Thyroid gland (tissue), 4 donors: ENCODE data around the gene MBD3. TPM values are rescaled to one million over a fixed set of nuclear protein-coding genes. Genes with fewer than 3 reads are reported as not detected.

Source experiments
- DNase-seq, 2 donors: peaks; one replicate each; pipeline ENCODE4 v3.0.0-alpha.2; 2019
- H3K27ac ChIP-seq, 3 donors: fragments of 200-600 bp; sonication (generic); 1 replicate in 2 of 3; 2 replicates in 1 of 3; pipeline ENCODE4 v1.5.1; 2016 to 2019; ENCODE audit warnings: mild to moderate bottlenecking in 1 of 3, moderate library complexity in 1 of 3
- H3K27me3 ChIP-seq: fragments of 200-600 bp; sonication (generic); one replicate; pipeline ENCODE4 v1.5.1; 2019
- H3K36me3 ChIP-seq, 2 donors: fragments of 200-600 bp; sonication (generic); one replicate each; pipeline ENCODE4 v1.5.1; 2016 to 2019
- H3K4me1 ChIP-seq, 2 donors: fragments of 200-600 bp; sonication (generic); one replicate each; pipeline ENCODE4 v1.5.1; 2017 to 2019
- H3K4me3 ChIP-seq, 3 donors: fragments of 200-600 bp; sonication (generic); replicated peaks in 1 of 3; 1 replicate in 2 of 3; 2 replicates in 1 of 3; pipeline ENCODE4 v1.5.1; 2016; ENCODE audit warnings: mild to moderate bottlenecking in 1 of 3
- H3K9me3 ChIP-seq: fragments of 200-600 bp; sonication (generic); one replicate; pipeline ENCODE4 v1.5.1; 2017
- POLR2A ChIP-seq, 2 donors: fragments of 450-650 bp; IDR thresholded peaks; one replicate each; pipeline ENCODE4 v1.6.1; 2017; ENCODE audit warnings: antibody characterized with exemption in 2 of 2, mild to moderate bottlenecking in 2 of 2, moderate library complexity in 1 of 2
- WGBS, 2 donors: methylation state at CpG; one replicate each; pipeline ENCODE4 v1.1.5; 2017; 5-methylcytosine and 5-hydroxymethylcytosine counted together
- intact Hi-C: fragments of 100-400 bp; cut with DNase I; formaldehyde crosslinking; loops from one replicate; pipeline ENCODE4 v1.15.1; 2023
- total RNA-seq, 4 donors: library from RNA; depleted of rRNA; stranded (reverse); fragments of >200 nt; gene quantifications; one replicate each; pipeline ENCODE4 v1.2.3, GENCODE V29; 2016
- TF ChIP-seq, protein P1 (sequence below), 6 experiments: fragments of 200-600 bp in 3 of 6; fragments of 450-650 bp in 3 of 6; sonication (generic) in 3 of 6; IDR thresholded peaks; one replicate each; pipeline ENCODE4 v1.5.1; 2016 to 2019; ENCODE audit warnings: antibody characterized with exemption in 6 of 6, mild to moderate bottlenecking in 2 of 6, inconsistent platforms in 1 of 6, moderate library complexity in 1 of 6

MBD3 gene
- total RNA-seq, 4 donors from 2014 or later: 58.2 to 149 (median 115) TPM

DNA sequence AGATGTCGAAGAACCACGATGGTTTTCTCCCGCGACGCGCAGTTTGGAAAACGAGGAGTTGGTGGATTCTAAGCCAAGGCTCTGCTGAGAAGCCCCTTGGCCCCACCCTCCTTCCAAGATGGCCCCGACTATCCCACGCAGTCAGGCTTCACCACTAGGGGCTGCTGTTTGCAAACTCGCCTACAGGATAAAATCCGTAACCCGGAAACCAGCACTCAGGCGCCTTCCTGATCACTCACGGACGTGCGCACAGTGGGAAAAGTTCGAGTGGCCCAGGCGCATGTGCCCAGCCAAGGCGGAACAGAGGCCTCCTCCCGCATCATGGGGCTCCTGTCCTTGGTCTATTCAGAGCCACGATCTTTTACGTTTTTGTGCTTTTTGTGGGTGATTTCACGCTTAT is 31.8 kb upstream of the MBD3 start:
- H3K36me3 ChIP-seq: peaks cover 13 to 20% of the 10 kb centered on the region in 2 donors
- H3K9me3 ChIP-seq: no peaks in the 10 kb centered on the region
- WGBS, 2 donors: 70 to 79% methylated on average over 22 to 23 of the region's 23 CpGs
- H3K4me1 ChIP-seq: no peaks in the 10 kb centered on the region
- intact Hi-C loops: no loop called here
- no peak overlapping the region for H3K4me3 ChIP-seq
- no peaks in the 10 kb centered on the region for H3K27me3 ChIP-seq
- peak; percentile 44 to 61 for DNase-seq
- no peak overlapping the region for H3K27ac ChIP-seq
- no peak for TF ChIP-seq POLR2A (IDR thresholded peaks at IDR 0.05)
- TF ChIP-seq, protein P1, sequence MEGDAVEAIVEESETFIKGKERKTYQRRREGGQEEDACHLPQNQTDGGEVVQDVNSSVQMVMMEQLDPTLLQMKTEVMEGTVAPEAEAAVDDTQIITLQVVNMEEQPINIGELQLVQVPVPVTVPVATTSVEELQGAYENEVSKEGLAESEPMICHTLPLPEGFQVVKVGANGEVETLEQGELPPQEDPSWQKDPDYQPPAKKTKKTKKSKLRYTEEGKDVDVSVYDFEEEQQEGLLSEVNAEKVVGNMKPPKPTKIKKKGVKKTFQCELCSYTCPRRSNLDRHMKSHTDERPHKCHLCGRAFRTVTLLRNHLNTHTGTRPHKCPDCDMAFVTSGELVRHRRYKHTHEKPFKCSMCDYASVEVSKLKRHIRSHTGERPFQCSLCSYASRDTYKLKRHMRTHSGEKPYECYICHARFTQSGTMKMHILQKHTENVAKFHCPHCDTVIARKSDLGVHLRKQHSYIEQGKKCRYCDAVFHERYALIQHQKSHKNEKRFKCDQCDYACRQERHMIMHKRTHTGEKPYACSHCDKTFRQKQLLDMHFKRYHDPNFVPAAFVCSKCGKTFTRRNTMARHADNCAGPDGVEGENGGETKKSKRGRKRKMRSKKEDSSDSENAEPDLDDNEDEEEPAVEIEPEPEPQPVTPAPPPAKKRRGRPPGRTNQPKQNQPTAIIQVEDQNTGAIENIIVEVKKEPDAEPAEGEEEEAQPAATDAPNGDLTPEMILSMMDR (IDR thresholded peaks at IDR 0.05): peak; percentile 15 to 53 (median 38)

DNA sequence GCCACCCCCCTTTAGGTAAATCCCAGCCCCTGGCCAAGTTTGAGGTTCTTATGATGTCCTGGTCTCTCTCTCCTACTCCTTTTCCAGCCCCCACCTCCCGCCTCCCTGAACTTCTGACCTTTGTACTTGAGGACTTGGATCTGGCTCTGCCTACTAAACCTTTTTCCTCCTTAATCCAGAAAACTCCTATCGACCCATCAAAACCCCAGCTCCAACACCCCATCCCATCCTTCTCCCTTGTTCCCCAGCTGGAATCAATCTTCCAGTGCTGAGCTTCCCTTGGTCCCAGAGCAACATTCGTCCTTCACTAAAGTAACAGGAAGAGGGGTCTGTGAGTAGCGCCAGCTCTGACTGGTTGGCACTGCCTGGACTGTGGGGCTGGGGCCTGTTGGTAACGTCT is 29.9 kb upstream of the MBD3 start:
- no peaks in the 10 kb centered on the region for H3K9me3 ChIP-seq
- H3K4me3 ChIP-seq: no peak overlapping the region
- TF ChIP-seq, protein P1 (IDR thresholded peaks at IDR 0.05): no peak
- no peak for TF ChIP-seq POLR2A (IDR thresholded peaks at IDR 0.05)
- WGBS, 2 donors: 92 to 93% methylated on average over 5 of the region's 5 CpGs
- intact Hi-C loops: no loop called here
- DNase-seq: no peak
- no peaks in the 10 kb centered on the region for H3K27me3 ChIP-seq
- no peaks in the 10 kb centered on the region for H3K4me1 ChIP-seq
- no peak overlapping the region for H3K27ac ChIP-seq
- peaks cover 18 to 28% of the 10 kb centered on the region in 2 donors for H3K36me3 ChIP-seq

DNA sequence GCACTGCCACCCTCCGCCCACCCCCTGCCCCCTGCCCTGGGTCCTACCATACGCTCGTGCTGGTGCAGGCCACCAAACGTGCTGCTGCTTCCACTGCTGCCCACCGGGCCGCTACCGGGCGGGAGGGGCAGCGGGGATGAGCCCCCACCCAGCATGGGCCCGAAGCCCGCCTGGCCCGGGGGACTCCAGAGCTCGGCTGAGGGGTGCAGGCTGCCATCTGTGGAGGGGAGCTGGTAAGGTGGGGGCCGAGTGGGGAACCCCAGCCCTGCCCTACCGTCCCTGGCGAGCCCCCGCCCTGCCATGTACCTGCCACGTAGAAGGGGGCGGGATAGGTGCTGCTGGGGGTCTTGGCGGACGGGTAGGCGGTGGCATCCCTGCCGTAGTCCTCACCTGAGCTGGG is 29.3 kb upstream of the MBD3 start:
- WGBS, 2 donors: 100% methylated on average over 3 to 8 of the region's 23 CpGs
- peaks cover 18 to 28% of the 10 kb centered on the region in 2 donors for H3K36me3 ChIP-seq
- no peak overlapping the region for H3K4me3 ChIP-seq
- no peaks in the 10 kb centered on the region for H3K4me1 ChIP-seq
- DNase-seq: no peak
- H3K27ac ChIP-seq: no peak overlapping the region
- intact Hi-C loops: no loop called here
- H3K9me3 ChIP-seq: no peaks in the 10 kb centered on the region
- TF ChIP-seq, protein P1 (IDR thresholded peaks at IDR 0.05): no peak
- no peak for TF ChIP-seq POLR2A (IDR thresholded peaks at IDR 0.05)
- H3K27me3 ChIP-seq: no peaks in the 10 kb centered on the region

DNA sequence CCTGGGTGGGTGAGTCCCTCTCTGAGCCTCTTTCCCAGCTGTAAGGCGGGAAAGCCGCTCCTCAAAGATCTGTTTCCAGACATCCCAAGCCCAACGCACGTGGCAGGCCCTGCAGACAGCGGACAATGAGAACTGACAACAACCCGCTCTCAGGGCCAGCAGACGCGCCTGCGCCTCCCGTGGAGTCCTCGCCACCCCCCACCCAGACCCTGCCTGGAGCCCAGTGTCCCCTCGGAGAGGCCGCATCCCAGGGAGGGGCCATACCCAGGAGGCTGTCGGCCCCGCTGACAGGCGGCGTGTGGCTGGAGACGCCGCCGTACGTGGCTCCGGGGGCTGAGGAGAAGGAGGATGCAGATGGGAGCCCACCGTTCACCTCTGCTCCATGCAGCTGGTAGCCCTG is 28.9 kb upstream of the MBD3 start:
- peaks cover 18 to 28% of the 10 kb centered on the region in 2 donors for H3K36me3 ChIP-seq
- intact Hi-C loops: no loop called here
- 96 to 100% methylated on average over 9 to 16 of the region's 23 CpGs for WGBS, 2 donors
- TF ChIP-seq, protein P1 (IDR thresholded peaks at IDR 0.05): no peak
- TF ChIP-seq POLR2A (IDR thresholded peaks at IDR 0.05): no peak
- no peaks in the 10 kb centered on the region for H3K4me1 ChIP-seq
- H3K27ac ChIP-seq: no peak overlapping the region
- H3K9me3 ChIP-seq: no peaks in the 10 kb centered on the region
- no peak for DNase-seq
- H3K27me3 ChIP-seq: no peaks in the 10 kb centered on the region
- no peak overlapping the region for H3K4me3 ChIP-seq

DNA sequence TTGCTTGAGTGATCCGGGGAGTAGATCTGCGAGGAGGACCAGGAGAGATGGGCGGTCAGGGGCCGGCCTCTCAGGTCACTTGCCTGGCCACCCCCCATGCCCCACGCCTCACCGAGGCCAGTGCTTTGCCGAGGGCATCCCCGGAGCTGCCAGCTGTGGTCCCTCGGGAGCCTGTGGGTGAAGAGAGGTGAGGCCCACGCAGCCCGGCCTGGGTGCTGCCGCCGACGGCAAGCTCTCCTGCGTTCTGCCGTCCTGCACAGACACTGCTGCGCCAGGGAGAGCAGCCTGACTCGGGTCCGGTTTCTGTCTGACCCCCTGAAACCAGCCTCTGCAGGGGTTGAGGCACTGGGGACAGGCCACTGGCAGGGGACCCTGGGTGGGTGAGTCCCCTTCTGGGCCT is 28.4 kb upstream of the MBD3 start:
- TF ChIP-seq, protein P1 (IDR thresholded peaks at IDR 0.05): no peak
- TF ChIP-seq POLR2A (IDR thresholded peaks at IDR 0.05): no peak
- Histone ChIP-seq H3K4me3 (no peak overlapping the region), H3K27me3 (no peaks in the 10 kb centered on the region), H3K4me1 (no peaks in the 10 kb centered on the region), H3K36me3 (peaks cover 18 to 29% of the 10 kb centered on the region in 2 donors), H3K27ac (no peak overlapping the region), H3K9me3 (no peaks in the 10 kb centered on the region)
- no peak for DNase-seq
- intact Hi-C loops: no loop called here
- WGBS, 2 donors: 89% methylated on average over 5 of the region's 19 CpGs; no CpG with 5 or more reads in 1 of the 2 donors
